Smooth muscle cell (in vitro differentiated cells): ENCODE data around the gene PDLIM5. TPM values are rescaled to one million over a fixed set of nuclear protein-coding genes. Genes with fewer than 3 reads are reported as not detected.

Experiments used
- DNase-seq: peaks from one replicate; lab custom pipeline; 2025; ENCODE audit not compliant: unreplicated experiment; lab: John Stamatoyannopoulos, UW
- H2AFZ ChIP-seq: fragments of 200-600 bp; sonication (generic); 2 replicates; pipeline ENCODE4 v1.6.0; 2016; ENCODE audit warnings: antibody characterized with exemption, low read depth, mild to moderate bottlenecking
- H3F3A ChIP-seq: fragments of 200-600 bp; sonication (generic); 2 replicates; pipeline ENCODE4 v1.6.0; 2017; ENCODE audit warnings: antibody characterized with exemption, low read depth
- H3K27ac ChIP-seq: fragments of 200-600 bp; sonication (generic); 2 replicates; pipeline ENCODE4 v1.5.1; 2016; ENCODE audit warnings: low read depth, mild to moderate bottlenecking
- H3K27me3 ChIP-seq: fragments of 200-600 bp; sonication (generic); 2 replicates; pipeline ENCODE4 v1.6.1; 2016; ENCODE audit warnings: low read depth, mild to moderate bottlenecking
- H3K36me3 ChIP-seq: fragments of 200-600 bp; sonication (generic); 2 replicates; pipeline ENCODE4 v1.5.1; 2016; ENCODE audit warnings: low read depth
- H3K4me1 ChIP-seq: fragments of 200-600 bp; sonication (generic); 2 replicates; pipeline ENCODE4 v1.5.1; 2016; ENCODE audit warnings: low read depth
- H3K4me2 ChIP-seq: fragments of 200-600 bp; sonication (generic); 2 replicates; pipeline ENCODE4 v1.6.0; 2016; ENCODE audit warnings: mild to moderate bottlenecking
- H3K4me3 ChIP-seq: fragments of 200-600 bp; sonication (generic); 2 replicates; pipeline ENCODE4 v1.5.1; 2016; ENCODE audit warnings: mild to moderate bottlenecking
- H3K79me2 ChIP-seq: fragments of 200-600 bp; sonication (generic); 2 replicates; pipeline ENCODE4 v1.6.0; 2016; ENCODE audit warnings: low read depth, mild to moderate bottlenecking
- H3K9ac ChIP-seq: fragments of 200-600 bp; sonication (generic); 2 replicates; pipeline ENCODE4 v1.6.0; 2016; ENCODE audit warnings: low read depth
- H3K9me3 ChIP-seq: fragments of 200-600 bp; sonication (generic); replicated peaks from 2 replicates; pipeline ENCODE4 v1.5.1; 2016; ENCODE audit warnings: low read depth
- H4K20me1 ChIP-seq: fragments of 200-600 bp; sonication (generic); 2 replicates; pipeline ENCODE4 v1.6.0; 2016; ENCODE audit warnings: low read depth
- WGBS: methylation state at CpG from one replicate; pipeline ENCODE4 v1.1.7; 2016; ENCODE audit warnings: low lambda C conversion rate; 5-methylcytosine and 5-hydroxymethylcytosine counted together
- polyA plus RNA-seq: library from polyadenylated mRNA; unstranded; fragments of >200 nt; fragmentation: Nextera tagmentation; extraction: Ambion mirVana; gene quantifications from 2 replicates; pipeline ENCODE4 v1.2.1, GENCODE V29; 2016
- total RNA-seq: library from RNA; depleted of rRNA; stranded (reverse); fragments of >200 nt; gene quantifications from 2 replicates; pipeline ENCODE4 v1.2.3, GENCODE V29; 2014
- TF ChIP-seq, protein P1 (sequence below): fragments of 200-600 bp; sonication (generic); IDR thresholded peaks from 2 replicates; pipeline ENCODE4 v1.5.1; 2017; ENCODE audit warnings: borderline replicate concordance, mild to moderate bottlenecking, antibody characterized with exemption; ENCODE audit not compliant: insufficient read depth, poor library complexity, severe bottlenecking

PDLIM5 gene
- total and polyA plus RNA-seq, 2 experiments from 2014 or later: 129 to 150 TPM

DNA sequence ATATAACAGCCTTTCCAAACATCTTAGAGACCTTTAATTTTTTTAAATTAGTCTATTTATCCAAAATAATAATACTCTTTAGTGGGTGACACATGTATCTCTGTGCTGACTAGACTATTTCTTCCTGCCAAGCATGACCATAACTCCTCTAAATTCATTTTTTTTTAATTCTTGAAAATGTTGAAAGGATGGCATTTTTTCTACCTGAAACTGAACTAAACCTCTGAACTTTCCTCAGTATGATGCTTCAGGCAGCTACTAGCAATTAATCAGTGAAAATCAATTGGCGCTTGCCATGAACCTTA, 42.4 kb upstream of the PDLIM5 start:
- Histone ChIP-seq H3K79me2 (no peaks in the 10 kb centered on the region), H3K4me2 (peak overlapping the region; percentile 72), H3K27ac (peak overlapping the region; percentile 81), H3K9me3 (no peaks in the 10 kb centered on the region), H4K20me1 (no peaks in the 10 kb centered on the region), H3K4me3 (no peak overlapping the region), H3K4me1 (peaks cover 20% of the 10 kb centered on the region), H2AFZ (no peak overlapping the region), H3F3A (peaks cover 21% of the 10 kb centered on the region), H3K36me3 (no peaks in the 10 kb centered on the region), H3K9ac (no peak overlapping the region), H3K27me3 (no peaks in the 10 kb centered on the region)
- DNase-seq: no peak
- WGBS: 100% methylated on average over 1 of the region's 1 CpG
- TF ChIP-seq, protein P1, sequence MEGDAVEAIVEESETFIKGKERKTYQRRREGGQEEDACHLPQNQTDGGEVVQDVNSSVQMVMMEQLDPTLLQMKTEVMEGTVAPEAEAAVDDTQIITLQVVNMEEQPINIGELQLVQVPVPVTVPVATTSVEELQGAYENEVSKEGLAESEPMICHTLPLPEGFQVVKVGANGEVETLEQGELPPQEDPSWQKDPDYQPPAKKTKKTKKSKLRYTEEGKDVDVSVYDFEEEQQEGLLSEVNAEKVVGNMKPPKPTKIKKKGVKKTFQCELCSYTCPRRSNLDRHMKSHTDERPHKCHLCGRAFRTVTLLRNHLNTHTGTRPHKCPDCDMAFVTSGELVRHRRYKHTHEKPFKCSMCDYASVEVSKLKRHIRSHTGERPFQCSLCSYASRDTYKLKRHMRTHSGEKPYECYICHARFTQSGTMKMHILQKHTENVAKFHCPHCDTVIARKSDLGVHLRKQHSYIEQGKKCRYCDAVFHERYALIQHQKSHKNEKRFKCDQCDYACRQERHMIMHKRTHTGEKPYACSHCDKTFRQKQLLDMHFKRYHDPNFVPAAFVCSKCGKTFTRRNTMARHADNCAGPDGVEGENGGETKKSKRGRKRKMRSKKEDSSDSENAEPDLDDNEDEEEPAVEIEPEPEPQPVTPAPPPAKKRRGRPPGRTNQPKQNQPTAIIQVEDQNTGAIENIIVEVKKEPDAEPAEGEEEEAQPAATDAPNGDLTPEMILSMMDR: no peak

GRCh38 chr4:94409962-94410361, 41.8 kb upstream of the PDLIM5 start:
- no peak for DNase-seq
- H3K79me2 ChIP-seq: no peaks in the 10 kb centered on the region
- H3K9ac ChIP-seq: no peak overlapping the region
- peaks cover 21% of the 10 kb centered on the region for H3F3A ChIP-seq
- H3K4me3 ChIP-seq: no peak overlapping the region
- H3K4me1 ChIP-seq: peaks cover 20% of the 10 kb centered on the region
- TF ChIP-seq, protein P1: no peak
- no peaks in the 10 kb centered on the region for H3K36me3 ChIP-seq
- peak overlapping the region; percentile 72 for H3K4me2 ChIP-seq
- no peak overlapping the region for H2AFZ ChIP-seq
- no peaks in the 10 kb centered on the region for H3K27me3 ChIP-seq
- no peaks in the 10 kb centered on the region for H4K20me1 ChIP-seq
- no peaks in the 10 kb centered on the region for H3K9me3 ChIP-seq
- H3K27ac ChIP-seq: peak overlapping the region; percentile 58

DNA sequence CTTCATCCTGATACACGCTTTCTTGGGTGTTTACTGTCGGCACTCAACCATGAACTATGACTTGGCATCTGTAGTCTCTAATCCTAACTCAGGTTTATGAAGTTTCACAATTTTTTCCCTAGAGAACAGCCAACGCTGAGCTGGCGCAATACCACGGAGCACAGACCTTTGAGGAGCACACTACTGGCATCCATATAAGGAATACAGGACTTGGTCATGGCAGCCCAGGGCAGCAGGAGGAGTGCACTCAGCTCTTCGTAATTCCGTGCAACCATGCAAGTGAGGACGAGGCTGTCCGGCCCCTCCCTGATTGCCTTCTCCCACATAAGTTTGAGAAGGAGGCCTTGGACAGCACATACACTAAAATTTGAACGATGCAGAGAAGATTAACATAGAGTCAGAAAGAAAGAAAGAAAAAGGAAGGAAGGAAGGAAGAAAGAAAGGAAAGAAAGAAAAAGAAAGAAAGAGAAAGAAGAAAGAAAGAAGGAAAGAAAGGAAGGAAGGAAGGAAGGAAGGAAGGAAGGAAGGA, 41.0 kb upstream of the PDLIM5 start:
- DNase-seq: peak; percentile 4
- Histone ChIP-seq H3K79me2 (no peaks in the 10 kb centered on the region), H3K4me3 (no peak overlapping the region), H2AFZ (no peak overlapping the region), H3K36me3 (no peaks in the 10 kb centered on the region), H3F3A (peaks cover 21% of the 10 kb centered on the region), H3K9me3 (no peaks in the 10 kb centered on the region), H3K27ac (peak overlapping the region; percentile 58), H3K4me1 (peaks cover 20% of the 10 kb centered on the region), H4K20me1 (no peaks in the 10 kb centered on the region), H3K4me2 (peak overlapping the region; percentile 72), H3K27me3 (no peaks in the 10 kb centered on the region), H3K9ac (no peak overlapping the region)
- TF ChIP-seq, protein P1: no peak
- 52% methylated on average over 10 of the region's 10 CpGs for WGBS

DNA sequence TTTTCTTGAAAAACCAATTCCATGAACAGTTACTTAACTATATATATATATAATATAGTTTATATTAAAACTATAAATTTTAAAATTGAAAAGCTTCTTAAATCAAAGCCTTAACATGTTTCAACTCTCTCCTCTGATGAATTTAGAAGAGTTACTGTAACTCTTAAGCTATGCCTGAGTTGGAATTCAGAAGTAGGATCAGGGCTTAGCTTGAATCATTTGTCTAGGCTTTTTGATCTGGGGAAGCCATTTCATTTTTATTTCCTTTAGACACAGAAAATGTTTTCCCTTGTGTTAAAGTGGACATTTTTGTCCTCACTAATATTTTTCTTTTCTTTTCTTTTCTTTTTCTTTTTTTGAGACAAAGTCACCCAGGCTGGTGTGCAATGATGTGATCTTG, 40.4 kb upstream of the PDLIM5 start:
- peak overlapping the region; percentile 72 for H3K4me2 ChIP-seq

More for the DNA sequence above, 40.4 kb upstream of the PDLIM5 start:
- H3K27me3 ChIP-seq: no peaks in the 10 kb centered on the region
- H3K4me3 ChIP-seq: no peak overlapping the region
- no peak overlapping the region for H3K27ac ChIP-seq
- no peaks in the 10 kb centered on the region for H3K36me3 ChIP-seq
- TF ChIP-seq, protein P1: no peak
- H3F3A ChIP-seq: peaks cover 21% of the 10 kb centered on the region
- no peak overlapping the region for H3K9ac ChIP-seq
- no peaks in the 10 kb centered on the region for H4K20me1 ChIP-seq
- H2AFZ ChIP-seq: no peak overlapping the region
- no peak for DNase-seq
- H3K79me2 ChIP-seq: no peaks in the 10 kb centered on the region
- no peaks in the 10 kb centered on the region for H3K9me3 ChIP-seq
- H3K4me1 ChIP-seq: peaks cover 20% of the 10 kb centered on the region
